Stimulated activated CD4-positive, alpha-beta T cell treated with anti-CD3 and anti-CD28 coated beads, Interleukin-1b, Interleukin-23, amount 100 ng/mL, for 4 hours (primary cell): ENCODE measurements around the gene PDGFA.

Experiments used
- DNase-seq, 2 donors: peaks; one replicate each; pipeline ENCODE4 v3.0.0-alpha.2; 2020; ENCODE audit warnings: low read depth in 2 of 2

PDGFA gene

GRCh38 chr7:461117-461452, 58.6 kb downstream of the PDGFA start:
- no peak for DNase-seq

GRCh38 chr7:460374-461116, 59.1 kb downstream of the PDGFA start:
- DNase-seq = no peak

GRCh38 chr7:459584-460373, 59.9 kb downstream of the PDGFA start:
- DNase-seq = no peak

- no peak for DNase-seq
Measured at GRCh38 chr7:458511-459245, 61.0 kb downstream of the PDGFA start.

- no peak for DNase-seq
Measured at GRCh38 chr7:457814-458510, 61.7 kb downstream of the PDGFA start.

- no peak for DNase-seq
Measured at GRCh38 chr7:455110-455928, 64.3 kb downstream of the PDGFA start.

- no peak for DNase-seq
Measured at GRCh38 chr7:454356-455109, 65.1 kb downstream of the PDGFA start.

GRCh38 chr7:453597-454306, 65.9 kb downstream of the PDGFA start:
- DNase-seq = no peak

- DNase-seq = no peak
Measured at GRCh38 chr7:452791-453455, 66.7 kb downstream of the PDGFA start.

- DNase-seq = no peak
Measured at GRCh38 chr7:452226-452751, 67.4 kb downstream of the PDGFA start.

GRCh38 chr7:451255-452225, 68.1 kb downstream of the PDGFA start:
- no peak for DNase-seq

GRCh38 chr7:450741-451140, 68.9 kb downstream of the PDGFA start:
- no peak for DNase-seq

- DNase-seq = no peak
Measured at GRCh38 chr7:450036-450435, 69.6 kb downstream of the PDGFA start.

GRCh38 chr7:449324-450019, 70.2 kb downstream of the PDGFA start:
- no peak for DNase-seq

- no peak for DNase-seq
Measured at GRCh38 chr7:447523-447922, 72.1 kb downstream of the PDGFA start.
